ENCODE results near the gene TPM2. TPM values are rescaled to one million over a fixed set of nuclear protein-coding genes. Genes with fewer than 3 reads are reported as not detected.

TPM2 gene
- total RNA-seq, 1 donor from 2014 or later = 19.6 TPM

DNA sequence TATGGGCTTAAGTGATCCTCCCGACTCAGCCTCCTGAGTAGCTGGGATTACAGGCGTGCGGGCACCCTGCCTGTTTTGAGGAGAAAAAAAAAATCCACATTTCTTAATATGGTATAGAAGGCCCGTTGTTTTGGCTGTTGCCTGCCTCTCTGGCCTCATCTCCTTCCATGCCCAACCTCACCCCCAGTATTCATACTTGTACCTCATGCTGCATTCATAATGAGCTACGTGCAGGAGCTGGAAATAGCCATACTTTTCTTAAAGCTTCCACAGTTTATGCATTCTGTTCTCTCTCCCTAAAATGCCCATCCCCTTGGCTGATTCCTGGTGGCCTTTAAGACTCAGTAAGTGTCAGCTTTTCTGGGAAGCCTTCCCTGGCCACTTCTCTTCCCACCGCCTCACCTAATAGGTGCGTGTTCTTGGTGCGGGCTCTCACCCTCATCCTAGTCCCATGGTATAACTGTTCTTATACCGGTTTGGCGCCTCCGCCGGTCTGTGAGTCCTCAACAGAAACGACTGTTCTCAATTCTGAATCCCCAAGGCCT lies 2.1 kb upstream of the TPM2 start:
- no peak for DNase-seq

GRCh38 chr9:35691334-35691650 lies 1.6 kb upstream of the TPM2 start:
- DNase-seq = no peak

GRCh38 chr9:35690614-35691333 lies 1.0 kb upstream of the TPM2 start:
- peak; percentile 73 for DNase-seq

DNA sequence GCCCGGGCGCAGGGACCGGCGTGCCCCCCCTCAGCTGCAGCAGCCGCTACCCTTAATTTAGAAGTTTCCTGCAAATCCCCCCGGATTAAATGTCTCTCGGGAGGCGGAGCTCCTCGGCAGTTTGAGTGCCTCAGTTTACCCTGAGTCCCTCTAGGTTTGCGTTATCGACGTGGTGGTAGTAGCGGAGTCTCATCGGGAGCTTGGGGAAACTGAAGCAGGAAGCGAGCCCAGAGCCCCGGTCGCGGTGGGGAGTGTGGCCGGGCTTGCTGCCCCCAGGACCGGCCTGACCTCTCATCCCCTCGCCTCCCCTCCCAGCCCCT lies 529 bp upstream of the TPM2 start:
- DNase-seq = no peak

DNA sequence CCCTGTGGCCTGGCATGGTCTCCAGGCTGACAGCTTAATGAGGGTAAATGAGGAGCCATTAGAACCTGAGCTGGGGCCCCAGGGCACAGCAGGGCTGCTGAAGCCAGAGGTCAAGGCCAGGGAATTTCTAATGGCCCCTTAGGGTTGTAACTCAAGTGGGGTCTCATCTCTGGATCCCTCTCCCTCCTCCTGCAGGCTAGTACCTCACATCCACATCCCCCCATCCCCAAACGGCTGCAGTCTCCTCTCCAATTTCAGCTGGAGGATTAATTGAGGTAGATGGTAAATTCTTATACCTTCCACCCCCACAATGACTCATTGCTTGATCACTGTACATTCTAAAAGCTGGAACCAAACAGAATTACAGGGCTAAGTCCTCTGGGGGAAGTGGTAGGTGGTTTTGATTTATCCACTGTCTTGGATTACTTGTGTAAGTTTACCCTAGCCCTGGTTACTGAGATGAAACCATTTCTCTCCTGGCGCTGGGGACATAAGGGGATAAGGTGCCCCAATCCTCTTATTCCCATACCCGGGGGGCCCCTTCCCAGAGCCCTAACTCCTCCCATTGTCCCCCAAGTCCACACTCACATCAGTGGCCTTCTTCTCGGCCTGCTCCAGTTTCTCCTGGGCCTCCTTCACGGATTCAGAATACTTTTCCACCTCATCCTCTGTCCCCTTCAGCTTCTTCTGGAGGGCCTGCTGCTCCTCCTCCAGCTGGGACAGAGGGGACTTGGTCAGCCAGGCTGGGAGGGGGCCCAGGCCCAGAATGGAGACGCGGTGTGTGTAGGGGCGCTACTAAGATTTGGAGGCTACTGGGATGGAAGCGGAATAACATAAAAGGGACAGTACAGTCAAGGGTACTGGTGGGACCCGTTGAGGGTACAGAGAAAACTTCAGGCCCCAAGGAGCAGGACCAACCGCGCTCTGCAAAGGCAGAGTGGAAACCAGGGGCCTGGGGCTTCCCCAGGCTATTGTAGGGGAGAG lies 875 bp downstream of the TPM2 start:
- peak; percentile 59 for DNase-seq

DNA sequence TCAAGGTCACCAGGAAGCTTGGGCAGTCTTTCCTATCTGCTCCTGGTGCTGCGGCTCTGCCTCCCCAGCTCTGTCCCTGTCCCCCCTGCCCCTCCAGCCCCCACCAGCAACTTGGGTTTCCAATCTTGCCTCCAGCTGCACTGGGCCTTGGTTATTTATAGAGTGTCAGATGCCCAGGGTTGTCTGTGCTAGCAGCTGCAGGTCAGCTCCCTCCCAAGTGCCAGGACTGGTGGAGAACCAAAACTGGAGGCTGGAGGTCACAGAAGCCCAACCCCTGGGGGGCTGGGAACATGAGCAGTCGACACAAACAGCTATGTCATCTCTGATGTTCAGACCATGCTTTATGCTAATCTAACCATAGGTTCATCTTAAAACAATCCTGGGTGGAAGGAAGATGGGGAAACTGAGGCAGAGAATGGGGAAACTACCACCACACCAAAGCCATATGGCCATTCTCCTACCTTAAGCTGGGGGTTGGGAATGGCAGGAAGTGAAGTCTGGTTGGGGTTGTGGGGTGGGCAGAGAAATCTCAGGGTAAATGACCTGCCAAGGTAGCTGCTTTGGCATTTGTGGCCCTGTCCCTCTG lies 1.7 kb downstream of the TPM2 start:
- no peak for DNase-seq

DNA sequence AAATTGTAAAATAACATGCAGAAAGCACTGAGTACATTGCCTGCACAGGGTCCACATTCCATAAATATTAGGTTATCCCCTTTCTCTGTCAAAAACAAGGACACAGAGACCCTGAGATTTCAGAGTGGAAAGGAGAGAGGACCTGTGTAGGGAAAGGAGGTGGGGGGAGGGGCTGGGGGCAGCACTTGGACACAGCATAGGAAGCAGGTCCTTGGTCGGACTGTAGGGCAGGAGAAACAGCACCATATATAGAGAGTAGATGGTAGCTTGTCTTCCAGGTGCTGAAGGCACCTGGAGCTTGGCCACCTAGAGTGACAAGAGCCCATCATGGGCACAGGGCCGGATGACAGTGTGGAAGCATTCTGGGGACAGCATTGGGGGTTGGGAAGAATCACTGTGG lies 2.4 kb downstream of the TPM2 start:
- DNase-seq = no peak

- DNase-seq = no peak
Measured at GRCh38 chr9:35686222-35687203, 3.2 kb downstream of the TPM2 start.

- no peak for DNase-seq
Measured at GRCh38 chr9:35685506-35685905, 4.2 kb downstream of the TPM2 start.

DNA sequence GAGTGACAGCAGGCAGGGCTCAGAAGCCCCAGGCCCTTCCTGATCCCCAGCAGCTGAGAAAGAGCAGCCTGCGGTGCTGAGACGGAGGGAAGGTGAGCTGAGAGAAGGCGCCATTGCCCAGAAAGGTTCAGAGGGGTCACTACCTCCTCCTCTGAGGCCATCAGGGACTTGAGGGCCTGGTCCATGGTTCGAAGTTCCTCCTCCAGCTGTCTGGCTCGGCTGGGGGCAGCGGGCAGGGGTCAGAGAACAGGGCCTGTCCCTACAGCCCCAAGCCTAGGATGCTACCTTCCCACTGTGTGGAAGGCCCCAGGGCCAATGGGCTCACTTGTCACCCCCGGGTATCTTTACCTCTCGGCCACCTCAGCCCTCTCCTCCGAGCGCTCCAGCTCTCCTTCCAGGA lies 4.8 kb downstream of the TPM2 start:
- no peak for DNase-seq

DNA sequence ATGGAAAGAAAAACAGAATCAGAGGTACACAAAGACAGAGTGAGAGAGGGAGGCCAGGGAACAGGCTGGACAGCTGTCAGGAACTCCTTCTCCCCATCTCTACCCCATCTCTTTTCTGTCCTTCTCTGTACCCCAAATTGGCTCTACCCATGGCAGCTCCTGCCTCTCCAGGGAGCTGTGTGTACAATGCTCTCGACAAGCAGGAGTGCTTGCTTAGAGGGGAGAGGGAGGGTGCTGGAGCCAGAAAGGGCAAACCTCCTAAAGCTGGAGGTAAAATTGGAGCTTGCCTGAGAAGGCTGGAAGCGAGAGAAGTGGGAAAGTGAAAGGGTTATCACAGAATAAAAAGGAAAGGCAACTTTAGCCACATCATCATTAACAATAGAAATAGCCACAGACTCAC lies 6.4 kb downstream of the TPM2 start:
- no peak for DNase-seq

GRCh38 chr9:35682520-35683315 lies 7.0 kb downstream of the TPM2 start:
- no peak for DNase-seq

- no peak for DNase-seq
Measured at GRCh38 chr9:35682051-35682450, 7.7 kb downstream of the TPM2 start.

DNA sequence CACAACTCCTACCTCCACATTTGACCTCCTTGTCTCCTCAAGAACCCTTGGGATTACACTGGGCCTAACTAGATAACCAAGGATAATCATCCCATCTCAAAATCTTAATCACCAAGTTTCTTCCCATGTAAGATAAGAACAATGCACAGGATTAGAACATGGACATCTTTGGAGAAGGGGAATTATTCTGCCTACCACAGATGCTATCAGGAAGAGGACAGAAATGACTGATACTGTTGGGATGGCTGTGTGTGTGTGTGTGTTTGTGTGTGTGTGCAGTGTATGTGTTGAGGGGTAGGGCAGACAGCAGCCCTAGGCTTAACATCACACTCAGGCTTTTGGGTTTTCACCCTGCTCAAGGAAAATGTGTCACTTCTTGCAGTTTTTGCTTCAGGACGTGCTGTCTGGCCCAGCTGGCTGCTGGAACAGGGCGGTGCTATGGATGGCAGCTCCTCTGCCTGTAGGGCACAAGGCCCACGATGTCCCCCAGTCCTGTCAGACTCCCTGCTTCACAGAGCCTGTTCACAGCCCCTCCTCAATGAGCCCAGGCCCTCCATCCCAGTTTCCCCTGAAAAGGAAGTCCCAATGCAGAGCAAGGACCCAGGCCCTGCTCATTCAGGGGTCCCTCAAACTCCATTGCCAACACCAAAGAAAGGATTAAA lies 8.3 kb downstream of the TPM2 start:
- no peak for DNase-seq

GRCh38 chr9:35680331-35681105 lies 9.2 kb downstream of the TPM2 start:
- DNase-seq = no peak

DNA sequence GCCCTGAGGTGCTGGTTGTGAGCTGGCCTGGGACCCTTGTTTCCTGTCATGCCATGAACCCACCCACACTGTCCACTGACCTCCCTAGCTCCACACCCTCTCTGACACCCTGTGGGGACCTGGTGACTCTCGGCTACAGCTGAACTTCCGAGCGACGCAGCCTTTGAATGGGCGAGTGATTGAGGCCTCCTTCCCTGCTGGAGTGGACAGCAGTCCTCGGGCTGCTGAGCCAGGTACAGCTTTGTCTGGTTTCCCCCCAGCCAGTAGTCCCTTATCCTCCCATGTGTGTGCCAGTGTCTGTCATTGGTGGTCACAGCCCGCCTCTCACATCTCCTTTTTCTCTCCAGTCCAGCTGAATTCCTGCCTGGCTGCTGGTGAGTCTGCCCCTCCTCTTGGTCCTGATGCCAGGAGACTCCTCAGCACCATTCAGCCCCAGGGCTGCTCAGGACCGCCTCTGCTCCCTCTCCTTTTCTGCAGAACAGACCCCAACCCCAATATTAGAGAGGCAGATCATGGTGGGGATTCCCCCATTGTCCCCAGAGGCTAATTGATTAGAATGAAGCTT lies 9.9 kb downstream of the TPM2 start:
- no peak for DNase-seq

DNA sequence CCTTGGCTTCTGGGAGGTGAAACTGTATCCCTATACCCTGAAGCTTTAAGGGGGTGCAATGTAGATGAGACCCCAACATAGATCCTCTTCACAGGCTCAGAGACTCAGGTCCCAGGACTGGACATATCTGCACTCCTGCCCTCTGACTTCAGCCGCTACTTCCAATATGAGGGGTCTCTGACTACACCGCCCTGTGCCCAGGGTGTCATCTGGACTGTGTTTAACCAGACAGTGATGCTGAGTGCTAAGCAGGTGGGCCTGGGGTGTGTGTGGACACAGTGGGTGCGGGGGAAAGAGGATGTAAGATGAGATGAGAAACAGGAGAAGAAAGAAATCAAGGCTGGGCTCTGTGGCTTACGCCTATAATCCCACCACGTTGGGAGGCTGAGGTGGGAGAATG lies 10.6 kb downstream of the TPM2 start:
- DNase-seq = no peak

DNA sequence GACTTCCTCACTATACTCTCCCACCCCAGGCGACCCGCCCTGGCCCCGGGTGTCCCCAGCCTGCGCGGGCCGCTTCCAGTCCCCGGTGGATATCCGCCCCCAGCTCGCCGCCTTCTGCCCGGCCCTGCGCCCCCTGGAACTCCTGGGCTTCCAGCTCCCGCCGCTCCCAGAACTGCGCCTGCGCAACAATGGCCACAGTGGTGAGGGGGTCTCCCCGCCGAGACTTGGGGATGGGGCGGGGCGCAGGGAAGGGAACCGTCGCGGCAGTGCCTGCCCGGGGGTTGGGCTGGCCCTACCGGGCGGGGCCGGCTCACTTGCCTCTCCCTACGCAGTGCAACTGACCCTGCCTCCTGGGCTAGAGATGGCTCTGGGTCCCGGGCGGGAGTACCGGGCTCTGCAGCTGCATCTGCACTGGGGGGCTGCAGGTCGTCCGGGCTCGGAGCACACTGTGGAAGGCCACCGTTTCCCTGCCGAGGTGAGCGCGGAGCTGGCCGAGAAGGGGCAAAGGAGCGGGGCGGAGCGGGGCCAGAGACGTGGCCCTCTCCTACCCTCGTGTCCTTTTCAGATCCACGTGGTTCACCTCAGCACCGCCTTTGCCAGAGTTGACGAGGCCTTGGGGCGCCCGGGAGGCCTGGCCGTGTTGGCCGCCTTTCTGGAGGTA lies 13.9 kb downstream of the TPM2 start:
- peak; percentile 41 for DNase-seq

DNA sequence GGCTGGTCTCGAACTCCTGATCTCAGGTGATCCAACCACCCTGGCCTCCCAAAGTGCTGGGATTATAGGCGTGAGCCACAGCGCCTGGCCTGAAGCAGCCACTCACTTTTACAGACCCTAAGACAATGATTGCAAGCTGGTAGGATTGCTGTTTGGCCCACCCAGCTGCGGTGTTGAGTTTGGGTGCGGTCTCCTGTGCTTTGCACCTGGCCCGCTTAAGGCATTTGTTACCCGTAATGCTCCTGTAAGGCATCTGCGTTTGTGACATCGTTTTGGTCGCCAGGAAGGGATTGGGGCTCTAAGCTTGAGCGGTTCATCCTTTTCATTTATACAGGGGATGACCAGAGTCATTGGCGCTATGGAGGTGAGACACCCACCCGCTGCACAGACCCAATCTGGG lies 14.5 kb downstream of the TPM2 start:
- no peak for DNase-seq

Data from dermis blood vessel endothelial cell (primary cell).